DOHH2 (cell line): ENCODE results near the gene FAM98A.

Experiments
- CTCF ChIP-seq: fragments of 200-600 bp; sonication (generic); IDR thresholded peaks from one replicate; pipeline ENCODE4 v1.5.1; 2014; ENCODE audit warnings: antibody characterized with exemption, mild to moderate bottlenecking, low read depth, low read length; ENCODE audit not compliant: poor library complexity, severe bottlenecking
- EZH2phosphoT487 ChIP-seq: fragments of 200-600 bp; sonication (generic); IDR thresholded peaks from 2 replicates; pipeline ENCODE4 v1.6.1; 2017; ENCODE audit warnings: borderline replicate concordance, mild to moderate bottlenecking, antibody characterized with exemption, low read length, moderate library complexity, mixed read lengths

GRCh38 chr2:33599943-33600192, 769 bp upstream of the FAM98A start:
- TF ChIP-seq CTCF = no peak
- TF ChIP-seq EZH2phosphoT487 = no peak
